Measurements from ENCODE around the gene ABCG2. TPM values are rescaled to one million over a fixed set of nuclear protein-coding genes. Genes with fewer than 3 reads are reported as not detected.

Gene ABCG2
- total and polyA plus RNA-seq, 12 donors: 0.22 to 10.5 (median 3.6) TPM

- no peak overlapping the region for H3K4me3 ChIP-seq
- no peaks in the 10 kb centered on the region for H3K36me3 ChIP-seq
- intact Hi-C loops (cut with DNase I): no loop called here
- no peak for DNase-seq
- no peak overlapping the region for H3K27ac ChIP-seq
- H3K27me3 ChIP-seq: no peaks in the 10 kb centered on the region
- TF ChIP-seq CTCF (IDR thresholded peaks at IDR 0.05): no peak
- H3K9me3 ChIP-seq: no peaks in the 10 kb centered on the region
- no peak for ATAC-seq
- 92 to 99% methylated on average over 2 of the region's 2 CpGs for WGBS, 2 donors
- no peaks in the 10 kb centered on the region for H3K4me1 ChIP-seq
These were observed 21.3 kb downstream of the ABCG2 start for GRCh38 chr4:88137112-88137511.

GRCh38 chr4:88136249-88136648 lies 22.2 kb downstream of the ABCG2 start:
- Histone ChIP-seq H3K27me3 (no peaks in the 10 kb centered on the region), H3K9me3 (no peaks in the 10 kb centered on the region), H3K4me1 (no peaks in the 10 kb centered on the region), H3K27ac (no peak overlapping the region), H3K36me3 (peaks cover 0 to under 1% (median 0%) of the 10 kb centered on the region in 9 donors), H3K4me3 (no peak overlapping the region)
- intact Hi-C loops (cut with DNase I): no loop called here
- DNase-seq (no peak), ATAC-seq (no peak)
- 91 to 92% methylated on average over 3 of the region's 3 CpGs for WGBS, 2 donors
- no peak for TF ChIP-seq CTCF (IDR thresholded peaks at IDR 0.05)

GRCh38 chr4:88135356-88135663 lies 23.1 kb downstream of the ABCG2 start:
- WGBS, 2 donors: 84 to 91% methylated on average over 3 of the region's 3 CpGs
- TF ChIP-seq CTCF (IDR thresholded peaks at IDR 0.05): no peak
- Histone ChIP-seq H3K27me3 (no peaks in the 10 kb centered on the region), H3K27ac (no peak overlapping the region), H3K36me3 (peaks cover 0 to 9% (median 0%) of the 10 kb centered on the region in 9 donors), H3K4me3 (no peak overlapping the region), H3K9me3 (no peaks in the 10 kb centered on the region), H3K4me1 (no peaks in the 10 kb centered on the region)
- DNase-seq (no peak), ATAC-seq (no peak)
- intact Hi-C loops (cut with DNase I): no loop called here

GRCh38 chr4:88134536-88135355 lies 23.7 kb downstream of the ABCG2 start:
- intact Hi-C loops (cut with DNase I): no loop called here
- 89 to 92% methylated on average over 3 of the region's 3 CpGs for WGBS, 2 donors
- peaks cover 0 to 11% (median 0%) of the 10 kb centered on the region in 9 donors for H3K36me3 ChIP-seq

More at GRCh38 chr4:88134536-88135355, 23.7 kb downstream of the ABCG2 start:
- Histone ChIP-seq H3K27ac (no peak overlapping the region), H3K4me1 (no peaks in the 10 kb centered on the region), H3K27me3 (no peaks in the 10 kb centered on the region), H3K4me3 (no peak overlapping the region), H3K9me3 (no peaks in the 10 kb centered on the region)
- no peak for TF ChIP-seq CTCF (IDR thresholded peaks at IDR 0.05)
- ATAC-seq (no peak), DNase-seq (no peak)
